ENCODE data around the gene DHDH.

GRCh38 chr19:48953141-48953540 is 19.6 kb downstream of the DHDH start:
- no peak for TF ChIP-seq CTCF (IDR thresholded peaks at IDR 0.05)
- no peak for TF ChIP-seq POLR2A (IDR thresholded peaks at IDR 0.05)
